ENCODE results near the gene TEX2. TPM values are rescaled to one million over a fixed set of nuclear protein-coding genes. Genes with fewer than 3 reads are reported as not detected.

The TEX2 gene
- total and polyA plus RNA-seq, 2 of the 13 experiments (the other 11 are each of a cell fraction or from before 2014, with no cell fraction given) = 21.4 to 37.7 TPM

- TF ChIP-seq TCF7 (IDR thresholded peaks at IDR 0.05; ENCODE audit: low read depth) = no peak
- TF ChIP-seq ZNF564 (CRISPR knock-in tag; IDR thresholded peaks at IDR 0.05) = 0 out of 2 replicates have a peak, but pooled peaks have one; percentile 14
- TF ChIP-seq HMGA1 (CRISPR knock-in tag; conservative IDR thresholded peaks at IDR 0.05) = no peak
- TF ChIP-seq SIN3B (IDR thresholded peaks at IDR 0.05; ENCODE audit: low read length) = 0 out of 2 replicates have a peak, but pooled peaks have one; percentile 51
- no peak for TF ChIP-seq MED1 (CRISPR knock-in tag; IDR thresholded peaks at IDR 0.05)
- 0 out of 2 replicates have a peak, but pooled peaks have one; percentile 93 for TF ChIP-seq MYPOP (CRISPR knock-in tag; IDR thresholded peaks at IDR 0.05)
- no peak for TF ChIP-seq ZNF407 (CRISPR knock-in tag; IDR thresholded peaks at IDR 0.05; ENCODE audit: not compliant biosample characterization)
- TF ChIP-seq REPIN1 (CRISPR knock-in tag; IDR thresholded peaks at IDR 0.05; ENCODE audit: borderline replicate concordance, low read depth) = no peak
- TF ChIP-seq TBX3 (IDR thresholded peaks at IDR 0.05; ENCODE audit: borderline replicate concordance) = peak; percentile 12; the same call in 1 of the 2 replicates
- 0 out of 2 replicates have a peak, but pooled peaks have one; percentile 1 for TF ChIP-seq E2F5 (CRISPR knock-in tag; conservative IDR thresholded peaks at IDR 0.05)
- no peak for TF ChIP-seq PCBP1 (IDR thresholded peaks at IDR 0.05; ENCODE audit: borderline replicate concordance, low read depth, low read length)
- TF ChIP-seq ZNF572 (CRISPR knock-in tag; IDR thresholded peaks at IDR 0.05) = no peak
- no peak for TF ChIP-seq SNAPC4 (CRISPR knock-in tag; IDR thresholded peaks at IDR 0.05)
- TF ChIP-seq ZNF660 (CRISPR knock-in tag; IDR thresholded peaks at IDR 0.05; ENCODE audit: borderline replicate concordance, low read depth) = no peak
Observed at GRCh38 chr17:64145375-64145750, 117.7 kb downstream of the TEX2 start (continued).

All from HepG2 (cell line).